NCI-H1417 (cell line): ENCODE results near the gene PNISR.
"Not testable (repeated sequence)": the region's sequence is repeated elsewhere in the genome, so short reads cannot be mapped to it uniquely, and the experiment has no call there.

ENCODE experiments used
- DNase-seq, 3 experiments: peaks; one replicate each; lab custom pipeline; 2025; lab: John Stamatoyannopoulos, UW

The PNISR gene

GRCh38 chr6:99424761-99425646 lies at the start of gene PNISR:
Gene PNISR, minus strand, starts transcription at chr6:99425308. Its CDS starts 10,649 bp downstream, at chr6:99414659.
- peak; percentile 97 to 99 (median 97) for DNase-seq

GRCh38 chr6:99473730-99474129 lies 48.6 kb upstream of the PNISR start:
- DNase-seq, result no peak

- DNase-seq, result peak in 2 of 3 experiments; percentile 5 to 37
These were observed 46.5 kb upstream of the PNISR start for GRCh38 chr6:99471638-99472037.

- DNase-seq, result peak in 2 of 3 experiments; percentile 29 to 62
These were observed 42.5 kb upstream of the PNISR start for GRCh38 chr6:99467509-99468106.

- DNase-seq, result not testable (repeated sequence)
These were observed 34.0 kb upstream of the PNISR start for GRCh38 chr6:99459133-99459532.

- DNase-seq, result peak in 1 of 3 experiments; percentile 4
These were observed 33.2 kb upstream of the PNISR start for GRCh38 chr6:99458319-99458718.

- no peak for DNase-seq
These were observed 21.0 kb upstream of the PNISR start for GRCh38 chr6:99446076-99446475.

GRCh38 chr6:99434702-99435530 lies 9.8 kb upstream of the PNISR start:
- peak in 1 of 3 experiments; percentile 38 for DNase-seq

- no peak for DNase-seq
These were observed 7.8 kb upstream of the PNISR start for GRCh38 chr6:99432877-99433276.

- DNase-seq, result no peak
These were observed 6.8 kb upstream of the PNISR start for GRCh38 chr6:99431901-99432300.

GRCh38 chr6:99427988-99428387 lies 2.9 kb upstream of the PNISR start:
- no peak for DNase-seq

GRCh38 chr6:99426451-99426757 lies 1.3 kb upstream of the PNISR start:
- DNase-seq, result no peak

- peak; percentile 89 to 98 (median 97) for DNase-seq
These were observed 741 bp upstream of the PNISR start for GRCh38 chr6:99425647-99426450.

- DNase-seq, result no peak
These were observed 1.1 kb downstream of the PNISR start for GRCh38 chr6:99424022-99424421.

- DNase-seq, result no peak
These were observed 2.2 kb downstream of the PNISR start for GRCh38 chr6:99422912-99423311.

GRCh38 chr6:99416892-99417767 lies 8.0 kb downstream of the PNISR start:
- no peak for DNase-seq

- DNase-seq, result no peak
These were observed 8.9 kb downstream of the PNISR start for GRCh38 chr6:99416226-99416625.

- no peak for DNase-seq
These were observed 9.7 kb downstream of the PNISR start for GRCh38 chr6:99415446-99415845.

GRCh38 chr6:99412065-99412464 lies 13.0 kb downstream of the PNISR start:
- DNase-seq, result no peak

- no peak for DNase-seq
These were observed 15.4 kb downstream of the PNISR start for GRCh38 chr6:99409672-99410071.

GRCh38 chr6:99407076-99407475 lies 18.0 kb downstream of the PNISR start:
- no peak for DNase-seq
